SK-N-SH treated with all-trans-retinoic acid at 6 μM for 48 hours (cell line): Measurements from ENCODE around the gene COL25A1.

ENCODE experiments used
- ARNTL ChIP-seq: fragments of 450-650 bp; formaldehyde crosslinking; IDR thresholded peaks from 2 replicates; pipeline ENCODE4 v1.5.0; 2020; ENCODE audit warnings: low read depth, mild to moderate bottlenecking, moderate library complexity, borderline replicate concordance
- CSDC2 ChIP-seq: fragments of 250-450 bp; sonication (Bioruptor Pico); IDR thresholded peaks from 2 replicates; pipeline ENCODE4 v1.5.0; 2020; ENCODE audit warnings: mild to moderate bottlenecking, moderate library complexity
- GLIS3 ChIP-seq: fragments of 250-450 bp; sonication (Bioruptor Pico); IDR thresholded peaks from 2 replicates; pipeline ENCODE4 v1.5.0; 2020; ENCODE audit warnings: mild to moderate bottlenecking, moderate library complexity
- ISL1 ChIP-seq: fragments of 250-450 bp; sonication (Bioruptor Pico); IDR thresholded peaks from 2 replicates; pipeline ENCODE4 v2.1.2; 2022; ENCODE audit warnings: mild to moderate bottlenecking, moderate library complexity
- OSR1 ChIP-seq: fragments of 250-450 bp; sonication (Bioruptor Pico); IDR thresholded peaks from 2 replicates; pipeline ENCODE4 v1.8.0; 2022; ENCODE audit warnings: moderate library complexity, mild to moderate bottlenecking, inconsistent platforms
- RARB ChIP-seq: fragments of 250-450 bp; sonication (Bioruptor Pico); IDR thresholded peaks from 2 replicates; pipeline ENCODE4 v1.8.0; 2021; ENCODE audit warnings: mild to moderate bottlenecking, moderate library complexity
- TOX ChIP-seq: fragments of 250-450 bp; sonication (Bioruptor Pico); IDR thresholded peaks from 2 replicates; pipeline ENCODE4 v1.8.0; 2021; ENCODE audit warnings: mild to moderate bottlenecking, moderate library complexity, borderline replicate concordance
- ZFP3 ChIP-seq: fragments of 250-450 bp; sonication (Bioruptor Pico); IDR thresholded peaks from 2 replicates; pipeline ENCODE4 v1.5.0; 2020; ENCODE audit warnings: mild to moderate bottlenecking, moderate library complexity
- ZFP30 ChIP-seq: fragments of 450-650 bp; formaldehyde crosslinking; IDR thresholded peaks from 2 replicates; pipeline ENCODE4 v1.5.0; 2022; ENCODE audit warnings: mild to moderate bottlenecking, moderate library complexity
- ZNF8 ChIP-seq: fragments of 450-650 bp; formaldehyde crosslinking; IDR thresholded peaks from 2 replicates; pipeline ENCODE4 v1.5.0; 2020; ENCODE audit warnings: mild to moderate bottlenecking, moderate library complexity
- TF ChIP-seq, protein P1 (sequence below): fragments of 250-450 bp; sonication (Bioruptor Pico); IDR thresholded peaks from 2 replicates; pipeline ENCODE4 v1.8.0; 2020; ENCODE audit warnings: mild to moderate bottlenecking, moderate library complexity, borderline replicate concordance
- TF ChIP-seq, protein P2 (sequence below): fragments of 250-450 bp; sonication (Bioruptor Pico); IDR thresholded peaks from 2 replicates; pipeline ENCODE4 v1.8.0; 2021; ENCODE audit warnings: low read depth, mild to moderate bottlenecking, moderate library complexity, borderline replicate concordance

DNA sequence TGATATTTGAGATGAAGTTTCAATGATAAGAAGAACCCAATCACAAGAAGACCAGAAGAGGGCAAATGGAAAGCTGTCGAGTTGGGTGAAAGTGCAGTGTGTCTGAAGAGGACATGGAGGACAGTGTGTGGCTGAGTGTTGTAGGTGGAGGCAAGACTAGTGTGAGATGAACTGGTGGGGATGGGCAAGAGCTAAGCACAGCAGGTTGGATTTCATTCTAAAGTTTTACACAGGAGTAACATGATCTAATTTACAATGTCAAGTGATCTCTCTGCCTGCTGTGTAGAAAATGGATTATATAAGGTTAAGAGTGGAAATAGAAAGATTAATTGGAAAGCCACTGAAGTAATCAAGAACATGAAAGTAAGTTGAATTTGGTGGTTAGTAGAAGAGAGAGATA lies 331.0 kb downstream of the COL25A1 start:
- no peak for TF ChIP-seq ARNTL
- TF ChIP-seq, protein P1, sequence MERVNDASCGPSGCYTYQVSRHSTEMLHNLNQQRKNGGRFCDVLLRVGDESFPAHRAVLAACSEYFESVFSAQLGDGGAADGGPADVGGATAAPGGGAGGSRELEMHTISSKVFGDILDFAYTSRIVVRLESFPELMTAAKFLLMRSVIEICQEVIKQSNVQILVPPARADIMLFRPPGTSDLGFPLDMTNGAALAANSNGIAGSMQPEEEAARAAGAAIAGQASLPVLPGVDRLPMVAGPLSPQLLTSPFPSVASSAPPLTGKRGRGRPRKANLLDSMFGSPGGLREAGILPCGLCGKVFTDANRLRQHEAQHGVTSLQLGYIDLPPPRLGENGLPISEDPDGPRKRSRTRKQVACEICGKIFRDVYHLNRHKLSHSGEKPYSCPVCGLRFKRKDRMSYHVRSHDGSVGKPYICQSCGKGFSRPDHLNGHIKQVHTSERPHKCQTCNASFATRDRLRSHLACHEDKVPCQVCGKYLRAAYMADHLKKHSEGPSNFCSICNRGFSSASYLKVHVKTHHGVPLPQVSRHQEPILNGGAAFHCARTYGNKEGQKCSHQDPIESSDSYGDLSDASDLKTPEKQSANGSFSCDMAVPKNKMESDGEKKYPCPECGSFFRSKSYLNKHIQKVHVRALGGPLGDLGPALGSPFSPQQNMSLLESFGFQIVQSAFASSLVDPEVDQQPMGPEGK (CRISPR knock-in tag), result no peak
- TF ChIP-seq RARB (CRISPR knock-in tag), result no peak
- TF ChIP-seq, protein P2, sequence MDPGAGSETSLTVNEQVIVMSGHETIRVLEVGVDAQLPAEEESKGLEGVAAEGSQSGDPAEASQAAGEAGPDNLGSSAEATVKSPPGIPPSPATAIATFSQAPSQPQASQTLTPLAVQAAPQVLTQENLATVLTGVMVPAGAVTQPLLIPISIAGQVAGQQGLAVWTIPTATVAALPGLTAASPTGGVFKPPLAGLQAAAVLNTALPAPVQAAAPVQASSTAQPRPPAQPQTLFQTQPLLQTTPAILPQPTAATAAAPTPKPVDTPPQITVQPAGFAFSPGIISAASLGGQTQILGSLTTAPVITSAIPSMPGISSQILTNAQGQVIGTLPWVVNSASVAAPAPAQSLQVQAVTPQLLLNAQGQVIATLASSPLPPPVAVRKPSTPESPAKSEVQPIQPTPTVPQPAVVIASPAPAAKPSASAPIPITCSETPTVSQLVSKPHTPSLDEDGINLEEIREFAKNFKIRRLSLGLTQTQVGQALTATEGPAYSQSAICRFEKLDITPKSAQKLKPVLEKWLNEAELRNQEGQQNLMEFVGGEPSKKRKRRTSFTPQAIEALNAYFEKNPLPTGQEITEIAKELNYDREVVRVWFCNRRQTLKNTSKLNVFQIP (CRISPR knock-in tag), result no peak
- no peak for TF ChIP-seq ZFP30 (CRISPR knock-in tag)
- no peak for TF ChIP-seq CSDC2 (CRISPR knock-in tag)
- TF ChIP-seq OSR1 (CRISPR knock-in tag), result no peak
- TF ChIP-seq GLIS3, result no peak
- TF ChIP-seq TOX, result no peak
- TF ChIP-seq ZFP3 (CRISPR knock-in tag), result no peak
- no peak for TF ChIP-seq ZNF8 (CRISPR knock-in tag)
- TF ChIP-seq ISL1, result no peak
